Limb (tissue), 2 donors: ENCODE data around the gene MSN.
"Not testable (repeated sequence)": the region's sequence is repeated elsewhere in the genome, so short reads cannot be mapped to it uniquely, and the experiment has no call there.

Experiments
- DNase-seq, 2 donors: peaks; one replicate each; pipeline ENCODE4 v3.0.0-alpha.2; 2016; ENCODE audit errors: extremely low spot score in 2 of 2

The MSN gene

GRCh38 chrX:65718538-65718937 is 51.1 kb downstream of the MSN start:
- DNase-seq: no peak

GRCh38 chrX:65720381-65720964 is 53.0 kb downstream of the MSN start:
- DNase-seq: no peak

- DNase-seq: no peak
These were observed 56.3 kb downstream of the MSN start for GRCh38 chrX:65723706-65724105.

- DNase-seq: no peak
These were observed 59.3 kb downstream of the MSN start for GRCh38 chrX:65726715-65727114.

GRCh38 chrX:65731684-65732289 is 64.3 kb downstream of the MSN start:
- no peak for DNase-seq

- DNase-seq: no peak
These were observed 73.5 kb downstream of the MSN start for GRCh38 chrX:65740909-65741308.

- no peak for DNase-seq
These were observed 74.4 kb downstream of the MSN start for GRCh38 chrX:65741823-65742222.

- no peak for DNase-seq
These were observed 77.5 kb downstream of the MSN start for GRCh38 chrX:65744965-65745364.

GRCh38 chrX:65745427-65745826 is 78.0 kb downstream of the MSN start:
- no peak for DNase-seq

GRCh38 chrX:65745992-65746391 is 78.5 kb downstream of the MSN start:
- DNase-seq: no peak

- DNase-seq: no peak
These were observed 83.4 kb downstream of the MSN start for GRCh38 chrX:65750674-65751469.

- DNase-seq: no peak
These were observed 84.1 kb downstream of the MSN start for GRCh38 chrX:65751519-65751918.

GRCh38 chrX:65752294-65752693 is 84.8 kb downstream of the MSN start:
- no peak for DNase-seq

GRCh38 chrX:65755786-65756185 is 88.3 kb downstream of the MSN start:
- DNase-seq: no peak

GRCh38 chrX:65757943-65758342 is 90.5 kb downstream of the MSN start:
- no peak for DNase-seq

GRCh38 chrX:65758505-65758904 is 91.1 kb downstream of the MSN start:
- no peak for DNase-seq

- not testable (repeated sequence) for DNase-seq
These were observed 92.1 kb downstream of the MSN start for GRCh38 chrX:65759525-65759924.

- DNase-seq: no peak
These were observed 102.3 kb downstream of the MSN start for GRCh38 chrX:65769564-65770292.

GRCh38 chrX:65772842-65773241 is 105.4 kb downstream of the MSN start:
- DNase-seq: no peak

GRCh38 chrX:65781845-65782244 is 114.4 kb downstream of the MSN start:
- DNase-seq: no peak

GRCh38 chrX:65783746-65784145 is 116.3 kb downstream of the MSN start:
- DNase-seq: no peak
